AG04449 (cell line): ENCODE data around the gene TBCCD1.

Experiments
- CTCF ChIA-PET: fragments of 350-600 bp; formaldehyde crosslinking; extraction: SDS; loops from one replicate; lab custom pipeline; 2021; ENCODE audit warnings: antibody characterized with exemption; lab: Yijun Ruan, JAX
- POLR2A ChIA-PET: fragments of 400-600, 350-600 bp; formaldehyde crosslinking; extraction: SDS; loops from one replicate; lab custom pipeline; 2020; ENCODE audit warnings: antibody characterized with exemption, inconsistent platforms; lab: Yijun Ruan, JAX
- DNase-seq: peaks from one replicate; pipeline ENCODE4 v3.0.0-alpha.2; 2010; ENCODE audit warnings: low read depth, low spot score
- H3K4me3 ChIP-seq: 2 replicates; pipeline ENCODE4 v1.5.1; 2011; ENCODE audit warnings: low read depth, mild to moderate bottlenecking, control low read depth, low read length
- TF ChIP-seq, protein P1 (sequence below): IDR thresholded peaks from one replicate; pipeline ENCODE4 v1.5.1; 2011; ENCODE audit warnings: mild to moderate bottlenecking, moderate library complexity, low read length, control low read depth, inconsistent platforms; ENCODE audit not compliant: insufficient read depth; ENCODE audit errors: missing control alignments

Gene TBCCD1

DNA sequence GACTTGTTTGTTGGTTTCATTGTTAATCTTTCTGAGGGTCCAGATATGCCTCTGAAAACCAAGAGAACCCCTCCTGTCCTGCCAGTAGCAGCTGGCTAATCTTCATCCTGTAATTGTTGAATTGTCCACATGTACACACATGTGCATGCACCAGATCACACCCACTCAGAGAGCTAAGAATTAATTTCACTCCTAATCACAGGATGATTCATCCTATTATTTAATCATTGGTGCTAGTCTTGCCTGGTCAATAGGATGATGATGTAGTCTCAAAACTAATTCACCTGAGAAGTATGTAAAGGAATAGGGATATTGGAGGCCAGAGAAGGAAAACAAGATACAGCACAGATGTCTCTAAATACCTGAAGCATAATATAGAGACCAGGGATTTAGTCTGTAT is 37.9 kb upstream of the TBCCD1 start:
- DNase-seq, result no peak
- TF ChIP-seq, protein P1, sequence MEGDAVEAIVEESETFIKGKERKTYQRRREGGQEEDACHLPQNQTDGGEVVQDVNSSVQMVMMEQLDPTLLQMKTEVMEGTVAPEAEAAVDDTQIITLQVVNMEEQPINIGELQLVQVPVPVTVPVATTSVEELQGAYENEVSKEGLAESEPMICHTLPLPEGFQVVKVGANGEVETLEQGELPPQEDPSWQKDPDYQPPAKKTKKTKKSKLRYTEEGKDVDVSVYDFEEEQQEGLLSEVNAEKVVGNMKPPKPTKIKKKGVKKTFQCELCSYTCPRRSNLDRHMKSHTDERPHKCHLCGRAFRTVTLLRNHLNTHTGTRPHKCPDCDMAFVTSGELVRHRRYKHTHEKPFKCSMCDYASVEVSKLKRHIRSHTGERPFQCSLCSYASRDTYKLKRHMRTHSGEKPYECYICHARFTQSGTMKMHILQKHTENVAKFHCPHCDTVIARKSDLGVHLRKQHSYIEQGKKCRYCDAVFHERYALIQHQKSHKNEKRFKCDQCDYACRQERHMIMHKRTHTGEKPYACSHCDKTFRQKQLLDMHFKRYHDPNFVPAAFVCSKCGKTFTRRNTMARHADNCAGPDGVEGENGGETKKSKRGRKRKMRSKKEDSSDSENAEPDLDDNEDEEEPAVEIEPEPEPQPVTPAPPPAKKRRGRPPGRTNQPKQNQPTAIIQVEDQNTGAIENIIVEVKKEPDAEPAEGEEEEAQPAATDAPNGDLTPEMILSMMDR, result no peak
- ChIA-PET CTCF (interaction anchor here (1.2 to 10.4 kb wide), 3 partner anchors 8 to 14 kb away, joined by 4 to 193 read pairs (median 5); partner anchors contain the start of gene AHSG), POLR2A (no interaction called here)
- H3K4me3 ChIP-seq, result no peak overlapping the region

DNA sequence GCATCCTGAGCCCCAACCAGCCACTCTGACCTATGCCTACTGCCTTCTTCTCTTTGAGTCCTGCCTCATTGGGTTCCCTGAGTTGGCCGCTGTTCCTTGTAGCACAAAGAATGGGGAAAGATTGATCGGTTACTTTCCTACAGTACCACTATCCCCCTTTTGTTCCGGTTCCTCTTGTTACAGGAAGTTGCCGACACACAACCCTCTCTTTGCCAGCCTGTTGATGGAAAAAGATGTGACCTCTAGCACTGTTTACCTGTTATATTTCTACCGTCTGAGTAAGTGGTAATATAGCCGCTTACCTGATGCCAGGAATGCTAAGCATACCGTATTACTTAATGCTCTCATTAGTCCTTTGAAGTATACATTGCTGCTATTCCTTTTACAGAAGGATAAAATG is 36.0 kb upstream of the TBCCD1 start:
- CTCF ChIA-PET, result interaction anchor here (1.2 to 10.4 kb wide), 3 partner anchors 10 to 12 kb away, joined by 3 to 193 read pairs (median 4); partner anchors contain the start of gene AHSG
- POLR2A ChIA-PET, result no interaction called here
- no peak for DNase-seq

DNA sequence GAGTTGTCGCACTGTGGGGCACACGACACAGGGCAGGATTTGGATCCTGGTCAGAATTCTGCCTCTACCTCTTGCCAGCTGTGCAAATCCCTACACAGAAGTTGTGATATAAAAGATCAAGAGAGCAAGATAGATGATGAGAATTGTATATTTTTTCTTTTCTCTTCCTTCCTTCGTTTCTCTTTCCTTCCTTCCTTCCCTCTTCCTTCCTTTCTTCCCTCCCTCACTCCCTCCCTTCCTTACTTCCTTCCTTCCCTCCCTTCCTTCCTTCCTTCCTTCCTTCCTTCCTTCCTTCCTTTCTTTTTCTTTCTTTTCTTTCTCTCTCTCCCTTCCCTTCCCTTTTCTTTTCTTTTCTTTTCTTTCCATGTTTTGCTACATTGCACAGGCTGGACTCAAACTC is 33.8 kb upstream of the TBCCD1 start:
- ChIA-PET CTCF (interaction anchor here (10.4 kb wide), 1 partner anchor 13 kb away, joined by 193 read pairs; the partner anchor contains the start of gene AHSG), POLR2A (no interaction called here)
- TF ChIP-seq, protein P1, result no peak
- no peak for DNase-seq
- no peak overlapping the region for H3K4me3 ChIP-seq

More for the DNA sequence above, 36.0 kb upstream of the TBCCD1 start:
- TF ChIP-seq, protein P1, result no peak
- no peak overlapping the region for H3K4me3 ChIP-seq

DNA sequence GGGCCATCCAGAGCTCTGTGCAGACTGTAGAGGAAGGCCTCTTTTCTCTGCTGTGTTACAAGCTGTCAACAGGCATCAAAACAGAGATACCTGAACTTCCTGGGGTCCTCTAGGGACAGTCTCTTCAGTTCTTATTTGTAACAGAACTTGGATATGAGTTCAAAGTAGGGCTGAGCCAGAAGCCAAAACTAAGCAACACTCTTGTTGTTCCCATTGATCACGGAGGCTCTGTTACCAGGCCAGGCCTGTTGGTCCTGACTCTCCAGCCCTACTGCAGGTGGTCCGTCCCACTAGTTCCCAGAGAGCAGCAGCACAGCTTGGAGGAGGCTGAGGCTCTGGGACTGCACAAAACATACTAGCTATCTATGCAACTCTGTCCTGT is 32.6 kb upstream of the TBCCD1 start:
- CTCF ChIA-PET, result interaction anchor here (0.9 to 10.4 kb wide), 2 partner anchors 14 to 16 kb away, joined by 3 to 193 read pairs; partner anchors contain the start of gene AHSG
- POLR2A ChIA-PET, result interaction anchor here (0.6 kb wide), 1 partner anchor 12 kb away, joined by 5 read pairs; no protein-coding TSS in a partner anchor
- TF ChIP-seq, protein P1, result no peak
- DNase-seq, result no peak
- no peak overlapping the region for H3K4me3 ChIP-seq

DNA sequence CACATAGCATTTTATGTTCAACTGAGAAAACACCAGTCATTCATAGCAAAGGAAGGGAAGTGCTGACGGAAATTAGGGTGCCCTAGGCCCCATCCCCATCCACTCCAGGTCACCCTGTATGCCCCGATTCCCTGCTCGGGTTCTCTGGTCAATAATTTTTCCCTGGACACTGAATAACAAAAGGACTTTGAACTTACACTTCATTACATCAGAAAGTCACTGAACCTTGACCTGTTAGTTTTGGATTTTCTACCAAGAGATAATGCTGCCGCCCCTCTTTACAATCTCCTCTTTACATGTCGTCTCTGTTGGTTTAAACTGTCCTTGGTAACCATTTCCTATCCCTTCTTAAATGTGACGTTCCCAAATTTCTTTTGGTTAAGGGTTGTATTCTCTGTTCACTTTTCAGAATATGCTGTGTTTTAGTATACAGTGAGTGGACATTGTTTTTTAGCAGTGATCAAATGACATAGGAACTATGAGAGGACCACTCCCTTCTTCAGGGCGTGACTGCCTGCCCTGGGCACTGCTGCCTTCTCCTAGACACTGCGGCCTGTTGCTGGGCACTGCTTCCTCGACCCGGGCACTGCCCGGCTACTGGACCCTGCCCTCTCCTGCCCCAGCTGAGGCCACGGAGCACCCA is 32.1 kb upstream of the TBCCD1 start:
- DNase-seq, result no peak
- TF ChIP-seq, protein P1, result no peak
- ChIA-PET CTCF (interaction anchor here (10.4 kb wide), 1 partner anchor 15 kb away, joined by 193 read pairs; the partner anchor contains the start of gene AHSG), POLR2A (interaction anchor here (0.8 kb wide), 1 partner anchor 12 kb away, joined by 3 read pairs; no protein-coding TSS in a partner anchor)
- H3K4me3 ChIP-seq, result no peak overlapping the region

DNA sequence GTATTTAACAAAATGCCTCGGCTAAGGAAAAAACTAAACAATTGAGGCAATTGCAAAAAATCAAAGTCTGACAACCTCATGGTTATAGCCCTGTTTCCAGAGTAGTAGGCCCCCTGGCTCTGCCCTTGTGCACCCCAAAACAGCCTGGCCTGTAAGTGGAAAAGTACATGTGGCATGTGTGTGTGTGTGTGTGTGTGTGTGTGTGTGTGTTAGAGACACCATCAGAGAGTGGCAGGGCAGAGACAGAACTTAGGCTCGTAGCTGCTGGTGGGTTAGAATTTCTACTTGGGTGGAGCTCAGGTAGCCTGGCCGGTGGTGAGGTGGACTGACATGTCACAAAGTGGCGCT is 31.6 kb upstream of the TBCCD1 start:
- CTCF ChIA-PET, result interaction anchor here (10.4 kb wide), 1 partner anchor 15 kb away, joined by 193 read pairs; the partner anchor contains the start of gene AHSG
- H3K4me3 ChIP-seq, result no peak overlapping the region
- POLR2A ChIA-PET, result interaction anchor here (0.8 kb wide), 1 partner anchor 11 kb away, joined by 3 read pairs; no protein-coding TSS in a partner anchor
- DNase-seq, result no peak
- TF ChIP-seq, protein P1, result no peak
